Activated gamma-delta T cell (primary cell): ENCODE results near the gene PTPN1.

Experiments used
- DNase-seq: peaks from one replicate; lab custom pipeline; 2025; lab: John Stamatoyannopoulos, UW

PTPN1 gene

GRCh38 chr20:50513169-50514034 is 3.2 kb downstream of the PTPN1 start:
- no peak for DNase-seq

DNA sequence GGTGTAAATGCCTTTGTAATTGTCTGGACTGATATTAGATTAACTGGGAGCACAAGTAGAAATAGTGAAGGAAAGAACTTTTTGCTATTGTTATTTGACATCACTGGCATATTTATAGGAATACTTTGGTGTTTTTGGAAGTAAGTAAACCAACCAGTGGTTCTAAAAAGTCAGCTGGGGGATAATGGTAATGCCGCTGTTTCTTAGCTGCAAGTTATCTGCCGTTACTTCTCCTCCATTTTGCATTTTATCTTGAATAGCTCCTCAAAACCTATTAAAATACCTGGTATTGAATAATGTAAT is 3.8 kb downstream of the PTPN1 start:
- no peak for DNase-seq

GRCh38 chr20:50514750-50515149 is 4.6 kb downstream of the PTPN1 start:
- DNase-seq = no peak

- no peak for DNase-seq
Measured at GRCh38 chr20:50515471-50516106, 5.4 kb downstream of the PTPN1 start.

DNA sequence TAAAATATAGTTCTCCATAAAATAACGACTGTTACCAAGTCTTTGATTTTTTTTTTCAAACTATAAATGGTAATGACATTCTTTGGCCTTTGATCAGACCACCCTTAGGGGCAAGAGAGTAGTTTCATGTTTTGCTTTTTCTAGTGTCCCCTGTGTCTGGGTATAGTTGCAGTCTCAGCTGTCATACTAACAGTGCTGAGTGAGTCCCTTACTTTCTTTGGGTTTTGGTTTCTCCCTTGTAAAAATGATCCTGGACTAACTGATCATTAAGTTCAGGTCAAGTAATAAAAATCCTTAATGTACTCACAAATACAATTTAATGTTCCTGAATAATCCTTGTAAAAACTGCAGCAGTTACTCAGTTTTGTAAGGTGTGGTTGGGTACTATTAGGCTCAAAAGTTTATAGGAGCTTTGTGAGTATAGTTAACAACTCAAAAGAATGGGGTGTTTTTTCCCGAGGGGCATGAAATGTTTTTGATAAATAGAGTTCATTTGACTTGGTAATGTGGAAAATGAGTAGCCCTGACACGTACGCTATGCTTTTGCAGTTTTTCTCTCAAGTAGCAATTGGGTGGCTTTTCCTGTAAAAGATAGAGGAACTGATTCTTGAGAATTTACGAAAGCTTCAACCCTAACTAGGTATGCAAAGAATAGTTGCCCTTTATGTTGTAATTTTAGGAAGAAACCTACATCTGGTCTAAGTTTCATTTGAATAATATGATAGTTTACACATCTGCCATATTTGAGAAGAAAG is 6.2 kb downstream of the PTPN1 start:
- DNase-seq = no peak

DNA sequence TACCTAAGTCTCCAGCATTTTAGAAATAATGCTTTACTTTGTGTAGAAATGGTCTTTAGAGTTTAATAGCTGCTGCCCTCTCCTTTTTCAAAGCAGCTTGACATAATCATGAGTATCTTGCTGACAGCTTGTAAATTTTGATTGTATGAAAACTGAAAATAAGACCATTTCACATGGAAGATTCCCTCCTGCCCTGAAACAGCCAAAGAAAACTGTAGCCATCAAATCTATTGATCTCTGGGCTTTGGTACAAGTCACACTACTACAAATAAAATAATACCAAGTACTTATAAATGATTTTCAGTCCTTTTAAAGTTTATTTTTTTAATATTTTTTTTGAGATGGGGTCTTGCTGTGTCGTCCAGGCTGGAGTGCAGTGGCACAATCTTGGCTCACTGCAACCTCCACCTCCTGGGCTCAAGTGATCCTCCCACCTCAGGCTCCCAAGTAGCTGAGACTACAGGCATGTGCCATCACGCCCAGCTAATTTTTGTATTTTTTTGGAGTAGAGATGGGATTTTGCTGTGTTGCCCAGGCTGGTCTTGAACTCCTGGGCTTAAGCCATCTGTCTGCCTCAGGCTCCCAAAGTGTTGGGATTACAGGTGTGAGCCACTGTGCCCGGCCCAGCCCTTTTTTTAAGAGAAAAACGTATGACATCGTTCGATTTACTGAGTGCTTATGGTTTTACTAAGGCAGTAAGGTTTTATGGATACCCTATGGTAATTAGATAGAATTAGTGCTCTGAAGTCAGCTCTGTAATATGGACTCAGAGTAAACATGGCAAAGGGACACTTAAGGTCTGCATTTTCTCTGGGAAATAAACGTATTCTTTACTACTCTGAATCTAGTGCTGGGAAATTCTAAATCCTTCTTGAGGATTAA is 7.0 kb downstream of the PTPN1 start:
- DNase-seq = no peak

GRCh38 chr20:50517817-50518154 is 7.6 kb downstream of the PTPN1 start:
- DNase-seq = no peak

DNA sequence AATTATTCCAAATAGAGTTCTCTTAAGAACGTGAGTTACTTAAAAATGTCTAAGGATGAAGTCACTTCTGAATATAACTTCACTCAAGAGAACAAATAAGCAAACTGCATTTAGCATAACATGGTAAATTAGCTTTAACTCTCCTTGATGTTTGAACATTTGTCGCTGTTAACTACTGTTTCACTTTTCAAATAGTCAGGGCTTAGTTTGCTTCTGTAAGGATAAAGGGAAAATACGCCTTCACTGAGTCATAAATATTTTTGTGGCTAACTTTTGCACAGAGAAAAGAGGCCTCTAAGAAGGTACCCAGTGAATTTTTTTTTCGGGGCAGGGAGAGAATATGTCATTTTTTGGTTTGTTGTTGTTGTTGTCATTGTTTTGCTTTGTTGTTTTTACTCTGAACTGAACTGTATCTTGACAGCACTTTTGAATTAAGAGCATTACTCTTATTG is 8.1 kb downstream of the PTPN1 start:
- no peak for DNase-seq

DNA sequence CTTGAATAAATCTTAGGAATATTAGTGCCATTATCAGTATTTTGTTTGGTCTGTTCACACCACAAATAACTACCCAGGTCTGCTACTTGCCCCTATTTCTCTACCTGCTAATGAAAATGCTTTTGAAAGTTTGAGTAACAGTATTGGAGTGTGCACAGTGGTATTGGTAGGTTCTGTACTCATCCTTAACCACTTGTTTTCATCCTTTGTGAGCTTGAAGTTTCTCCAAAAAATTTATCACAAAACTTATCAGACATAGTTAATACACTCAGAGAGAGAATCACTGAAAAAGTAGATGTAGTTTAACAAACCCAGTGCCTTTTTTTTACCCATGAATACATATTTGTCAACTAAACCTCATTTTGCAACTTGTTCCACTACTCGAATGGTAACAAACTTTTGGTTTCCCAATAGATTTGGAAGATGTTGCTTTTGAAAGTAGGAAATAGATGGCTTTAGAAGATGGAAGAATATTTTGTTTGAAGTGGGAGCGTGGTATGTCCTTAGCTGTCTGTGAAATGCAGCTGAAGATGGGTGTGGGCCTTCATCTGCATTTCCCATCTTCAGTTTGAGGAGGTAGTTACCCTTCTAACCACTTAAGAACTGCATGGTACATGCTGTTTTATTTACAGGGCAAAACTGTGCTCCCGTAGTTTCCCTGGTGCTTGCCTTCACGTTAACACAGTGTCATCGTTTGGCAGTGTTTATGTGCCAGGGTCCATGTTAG is 9.0 kb downstream of the PTPN1 start:
- DNase-seq = no peak

- no peak for DNase-seq
Measured at GRCh38 chr20:50520222-50520880, 10.2 kb downstream of the PTPN1 start.

DNA sequence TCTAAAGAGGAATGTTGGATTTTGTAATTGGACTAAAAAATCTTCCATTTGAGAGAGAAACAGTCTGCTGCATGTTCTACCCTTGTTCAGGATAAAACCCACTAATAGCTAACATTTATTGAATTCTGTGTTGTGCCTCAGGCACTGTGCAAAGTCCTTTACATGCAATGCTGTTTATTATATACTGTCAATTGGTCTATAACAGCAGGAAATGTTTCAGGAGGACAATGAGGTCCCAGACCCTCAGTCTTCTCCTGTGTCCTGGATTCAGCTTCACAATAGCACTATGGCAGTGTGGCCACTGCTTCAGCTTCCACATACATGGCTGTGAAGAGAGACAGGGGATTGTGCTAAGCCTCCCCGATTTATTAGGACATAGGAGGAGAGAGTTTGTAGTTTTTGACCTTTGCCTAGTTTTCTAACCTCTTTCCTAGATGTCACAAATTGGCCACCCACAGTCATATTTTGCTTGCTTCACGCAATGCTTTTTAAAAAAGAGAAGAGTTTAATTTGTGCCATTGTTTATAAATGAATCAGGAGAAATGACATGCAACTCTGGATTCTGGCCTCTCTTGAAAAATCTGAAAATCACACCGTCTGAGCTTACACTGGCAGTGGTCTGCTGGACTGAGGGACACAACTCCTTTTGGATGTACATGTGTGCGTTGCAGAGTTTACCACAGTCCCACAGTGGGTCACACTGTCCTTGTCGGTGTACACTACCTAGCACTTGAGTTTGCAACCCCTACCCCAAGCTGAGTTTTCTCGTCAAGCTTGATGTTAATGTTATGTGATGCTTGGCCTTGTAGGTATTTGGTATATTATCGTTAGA is 11.3 kb downstream of the PTPN1 start:
- no peak for DNase-seq

GRCh38 chr20:50522053-50522674 is 12.0 kb downstream of the PTPN1 start:
- DNase-seq = no peak

DNA sequence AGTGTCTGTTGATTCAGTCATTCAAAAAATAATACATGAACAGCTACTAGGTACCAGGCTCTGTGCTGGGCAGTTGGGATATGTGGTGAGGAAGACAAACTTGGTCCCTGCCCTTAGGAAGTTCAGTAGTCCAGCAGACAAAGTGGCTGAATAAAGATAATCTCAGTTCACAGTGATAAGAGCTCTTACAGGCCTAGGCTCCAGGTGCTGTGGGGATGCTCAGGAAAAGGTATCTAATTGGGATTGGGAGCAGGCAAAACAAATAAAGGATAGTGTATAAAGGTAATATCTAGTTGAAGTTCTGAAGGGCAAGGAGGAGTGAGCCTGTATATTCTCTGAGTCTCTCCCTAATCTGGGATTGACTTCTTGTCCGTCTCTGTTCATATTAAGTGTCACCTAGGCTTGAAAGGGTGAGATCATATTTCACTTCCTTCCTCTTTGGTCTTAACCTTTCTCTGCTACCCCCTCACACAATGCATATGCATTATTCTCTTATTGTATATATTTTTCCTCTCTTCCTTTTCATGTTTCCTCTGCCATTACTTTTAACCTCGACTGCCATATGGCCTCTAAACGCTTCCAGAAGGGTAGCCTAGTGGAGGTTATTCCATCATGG is 13.5 kb downstream of the PTPN1 start:
- no peak for DNase-seq

DNA sequence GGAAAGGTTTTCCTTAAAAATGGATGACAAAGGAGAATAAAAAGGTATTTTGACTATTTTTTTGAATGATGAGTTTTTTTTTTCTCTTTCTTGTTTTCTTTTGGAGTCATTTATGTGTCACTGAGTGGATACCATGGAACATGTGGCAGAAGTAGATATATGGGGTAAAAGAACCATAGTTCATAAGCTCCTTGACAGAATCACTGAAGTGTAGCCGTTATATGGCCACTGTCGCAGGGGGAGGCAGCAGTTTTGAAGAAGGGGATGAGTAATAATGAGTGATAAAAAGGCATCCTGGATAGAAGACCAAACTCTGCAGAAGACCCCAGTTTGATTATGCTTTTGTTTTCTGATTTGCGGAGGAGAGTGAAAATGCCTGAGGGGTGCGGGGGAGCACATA is 15.5 kb downstream of the PTPN1 start:
- DNase-seq = no peak

DNA sequence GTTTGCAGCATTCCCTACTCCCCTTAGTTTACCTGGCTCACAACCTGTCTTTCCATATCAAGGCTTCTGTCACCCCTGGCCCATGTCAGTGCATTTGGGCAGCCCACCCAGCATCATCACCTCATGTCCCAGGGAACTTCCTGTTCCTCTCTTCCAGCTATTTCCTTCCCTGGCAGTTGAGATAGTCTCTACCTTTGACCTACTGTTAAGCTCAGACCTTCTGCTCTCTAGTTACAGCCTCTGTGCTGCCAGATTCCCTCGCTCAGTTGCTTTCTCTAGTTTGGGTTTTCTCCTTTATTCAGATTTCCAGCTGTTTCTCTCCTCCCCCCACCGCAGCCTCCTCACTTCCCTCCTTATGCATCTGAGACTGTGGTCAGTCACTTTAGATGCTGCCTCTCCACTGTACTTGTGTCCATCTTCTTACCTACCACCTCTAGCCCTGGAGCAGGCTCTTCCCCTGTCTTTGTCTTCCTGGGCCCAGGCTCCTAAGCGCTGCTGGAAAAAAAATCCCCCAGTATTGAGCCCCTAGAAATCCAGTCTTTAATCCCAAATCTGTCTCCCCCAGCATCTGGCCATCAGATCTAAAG is 16.3 kb downstream of the PTPN1 start:
- DNase-seq = no peak

DNA sequence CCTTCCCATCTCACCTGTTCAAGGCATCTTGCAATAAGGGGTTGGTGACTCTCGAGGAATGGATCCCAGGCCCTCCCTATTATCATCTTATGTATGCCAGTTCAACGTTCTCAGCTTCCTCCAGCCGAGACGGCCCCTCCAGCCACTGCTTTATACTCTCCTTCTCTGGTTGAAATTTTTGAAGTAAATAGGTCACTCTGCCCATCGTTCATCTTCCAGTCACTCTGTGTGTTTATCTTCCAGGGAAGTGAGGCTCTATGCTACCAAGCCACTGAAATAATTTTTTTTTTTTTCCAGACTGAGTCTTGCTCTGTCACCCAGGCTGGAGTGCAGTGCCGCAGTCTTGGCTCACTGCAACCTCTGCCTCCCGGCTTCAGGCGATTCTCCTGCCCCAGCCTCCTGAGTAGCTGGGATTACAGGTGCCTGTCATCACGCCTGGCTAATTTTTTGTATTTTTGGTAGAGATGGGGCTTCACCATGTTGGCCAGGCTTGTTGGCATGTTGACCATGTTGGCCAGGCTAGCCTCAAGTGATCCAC is 17.0 kb downstream of the PTPN1 start:
- no peak for DNase-seq

- DNase-seq = no peak
Measured at GRCh38 chr20:50528129-50528528, 17.9 kb downstream of the PTPN1 start.

- DNase-seq = no peak
Measured at GRCh38 chr20:50528804-50529351, 18.7 kb downstream of the PTPN1 start.
